WTC11 (cell line): Measurements from ENCODE around the gene HSPA4. TPM values are rescaled to one million over a fixed set of nuclear protein-coding genes. Genes with fewer than 3 reads are reported as not detected.

Experiments
- ATAC-seq: fragments of 200-7000 bp; cut with Tn5 transposase; 2 replicates; pipeline ENCODE4 v1.10.0; 2021; ENCODE audit warnings: mild to moderate bottlenecking, moderate library complexity
- CTCF ChIA-PET: fragments of 300-600 bp; sonication (Branson Sonifier 250); formaldehyde crosslinking; loops from one replicate; lab custom pipeline; 2021; ENCODE audit warnings: antibody characterized with exemption; lab: Charles Lee
- POLR2A ChIA-PET: fragments of 350-600 bp; sonication (Branson Sonifier 250); formaldehyde crosslinking; loops from one replicate; lab custom pipeline; 2021; ENCODE audit warnings: antibody characterized with exemption; lab: Charles Lee
- DNase-seq: peaks from one replicate; pipeline ENCODE4 v3.0.0; 2021; ENCODE audit warnings: low spot score
- H3K27ac Mint-ChIP-seq: 2 replicates; pipeline ENCODE4 v1.8.0; 2021; ENCODE audit warnings: mixed read lengths
- H3K27me3 Mint-ChIP-seq: 2 replicates; pipeline ENCODE4 v1.8.0; 2021; ENCODE audit warnings: low read depth, mild to moderate bottlenecking, moderate library complexity, mixed read lengths
- H3K36me3 Mint-ChIP-seq: 2 replicates; pipeline ENCODE4 v1.8.0; 2021; ENCODE audit warnings: mixed read lengths
- H3K4me1 Mint-ChIP-seq: 2 replicates; pipeline ENCODE4 v1.8.0; 2022; ENCODE audit warnings: mixed read lengths
- H3K4me3 Mint-ChIP-seq: 2 replicates; pipeline ENCODE4 v1.8.0; 2021; ENCODE audit warnings: mild to moderate bottlenecking, moderate library complexity, mixed read lengths
- H3K9me3 Mint-ChIP-seq: 2 replicates; pipeline ENCODE4 v1.8.0; 2021; ENCODE audit warnings: mixed read lengths
- CREB1 ChIP-seq: sonication (generic); formaldehyde crosslinking; IDR thresholded peaks from 2 replicates; pipeline ENCODE4 v1.8.0; 2023; ENCODE audit warnings: mild to moderate bottlenecking, missing genetic modification reagents
- ETV6 ChIP-seq: sonication (generic); formaldehyde crosslinking; IDR thresholded peaks from 2 replicates; pipeline ENCODE4 v1.8.1; 2022; ENCODE audit warnings: mild to moderate bottlenecking, missing genetic modification reagents
- FOXP4 ChIP-seq: sonication (generic); formaldehyde crosslinking; IDR thresholded peaks from 2 replicates; pipeline ENCODE4 v1.8.0; 2022; ENCODE audit warnings: mild to moderate bottlenecking, missing genetic modification reagents
- GABPB1 ChIP-seq: sonication (generic); formaldehyde crosslinking; IDR thresholded peaks from 2 replicates; pipeline ENCODE4 v1.8.1; 2023; ENCODE audit warnings: mild to moderate bottlenecking, missing genetic modification reagents
- IRF2 ChIP-seq: sonication (generic); formaldehyde crosslinking; IDR thresholded peaks from 2 replicates; pipeline ENCODE4 v1.8.0; 2022; ENCODE audit warnings: low read depth, missing genetic modification reagents, borderline replicate concordance
- JAZF1 ChIP-seq: fragments of 250-450 bp; sonication (Bioruptor Pico); IDR thresholded peaks from 2 replicates; pipeline ENCODE4 v1.9.0; 2021; ENCODE audit warnings: moderate library complexity, mild to moderate bottlenecking, inconsistent platforms
- JUN ChIP-seq: sonication (generic); formaldehyde crosslinking; IDR thresholded peaks from 2 replicates; pipeline ENCODE4 v1.8.0; 2023; ENCODE audit warnings: mild to moderate bottlenecking, missing genetic modification reagents
- MLX ChIP-seq: sonication (generic); formaldehyde crosslinking; IDR thresholded peaks from 2 replicates; pipeline ENCODE4 v1.8.1; 2023; ENCODE audit warnings: mild to moderate bottlenecking, missing genetic modification reagents, moderate library complexity
- MYBL2 ChIP-seq: sonication (generic); formaldehyde crosslinking; IDR thresholded peaks from 2 replicates; pipeline ENCODE4 v1.8.1; 2023; ENCODE audit warnings: mild to moderate bottlenecking, moderate library complexity, missing genetic modification reagents
- NFYB ChIP-seq: sonication (generic); formaldehyde crosslinking; conservative IDR thresholded peaks from 2 replicates; pipeline ENCODE4 v1.8.0; 2022; ENCODE audit warnings: low read depth, missing genetic modification reagents
- PRRX2 ChIP-seq: fragments of 250-450 bp; sonication (Bioruptor Pico); IDR thresholded peaks from 2 replicates; pipeline ENCODE4 v1.8.0; 2021; ENCODE audit warnings: mild to moderate bottlenecking
- RELA ChIP-seq: sonication (generic); formaldehyde crosslinking; IDR thresholded peaks from 2 replicates; pipeline ENCODE4 v1.8.1; 2022; ENCODE audit warnings: missing genetic modification reagents, mild to moderate bottlenecking, borderline replicate concordance
- SOX15 ChIP-seq: fragments of 250-450 bp; sonication (Bioruptor Pico); IDR thresholded peaks from 2 replicates; pipeline ENCODE4 v1.9.0; 2021; ENCODE audit warnings: mild to moderate bottlenecking
- TCF7 ChIP-seq: sonication (generic); formaldehyde crosslinking; IDR thresholded peaks from 2 replicates; pipeline ENCODE4 v1.8.0; 2022; ENCODE audit warnings: mild to moderate bottlenecking, low read depth, missing genetic modification reagents, moderate library complexity
- ZNF219 ChIP-seq: sonication (generic); formaldehyde crosslinking; IDR thresholded peaks from 2 replicates; pipeline ENCODE4 v1.8.0; 2023; ENCODE audit warnings: missing genetic modification reagents, mild to moderate bottlenecking, borderline replicate concordance
- ZNF317 ChIP-seq: sonication (generic); formaldehyde crosslinking; IDR thresholded peaks from 2 replicates; pipeline ENCODE4 v1.8.1; 2023; ENCODE audit warnings: low read depth, mild to moderate bottlenecking, moderate library complexity, missing genetic modification reagents, borderline replicate concordance
- ZNF396 ChIP-seq: fragments of 250-450 bp; sonication (Bioruptor Pico); IDR thresholded peaks from 2 replicates; pipeline ENCODE4 v1.8.0; 2021; ENCODE audit warnings: mild to moderate bottlenecking, moderate library complexity, borderline replicate concordance
- ZNF416 ChIP-seq: fragments of 250-450 bp; sonication (Bioruptor Pico); IDR thresholded peaks from 2 replicates; pipeline ENCODE4 v1.9.0; 2021; ENCODE audit warnings: mild to moderate bottlenecking, inconsistent platforms
- total RNA-seq: library from RNA; stranded (reverse); gene quantifications from 3 replicates; pipeline ENCODE4 v1.2.3, GENCODE V29; 2021
- TF ChIP-seq, protein P1 (sequence below): sonication (generic); formaldehyde crosslinking; IDR thresholded peaks from 2 replicates; pipeline ENCODE4 v1.8.0; 2022; ENCODE audit warnings: mild to moderate bottlenecking, missing genetic modification reagents
- TF ChIP-seq, protein P2 (sequence below): sonication (generic); formaldehyde crosslinking; IDR thresholded peaks from 2 replicates; pipeline ENCODE4 v1.8.0; 2023; ENCODE audit warnings: missing genetic modification reagents, mild to moderate bottlenecking, borderline replicate concordance
- TF ChIP-seq, protein P3 (sequence below): sonication (generic); formaldehyde crosslinking; IDR thresholded peaks from 2 replicates; pipeline ENCODE4 v1.8.1; 2023; ENCODE audit warnings: mild to moderate bottlenecking, missing genetic modification reagents
- TF ChIP-seq, protein P4 (sequence below): sonication (generic); formaldehyde crosslinking; IDR thresholded peaks from 2 replicates; pipeline ENCODE4 v1.8.0; 2022; ENCODE audit warnings: mild to moderate bottlenecking, missing genetic modification reagents

HSPA4 gene
- total RNA-seq, 1 experiment from 2014 or later: 363 TPM

DNA sequence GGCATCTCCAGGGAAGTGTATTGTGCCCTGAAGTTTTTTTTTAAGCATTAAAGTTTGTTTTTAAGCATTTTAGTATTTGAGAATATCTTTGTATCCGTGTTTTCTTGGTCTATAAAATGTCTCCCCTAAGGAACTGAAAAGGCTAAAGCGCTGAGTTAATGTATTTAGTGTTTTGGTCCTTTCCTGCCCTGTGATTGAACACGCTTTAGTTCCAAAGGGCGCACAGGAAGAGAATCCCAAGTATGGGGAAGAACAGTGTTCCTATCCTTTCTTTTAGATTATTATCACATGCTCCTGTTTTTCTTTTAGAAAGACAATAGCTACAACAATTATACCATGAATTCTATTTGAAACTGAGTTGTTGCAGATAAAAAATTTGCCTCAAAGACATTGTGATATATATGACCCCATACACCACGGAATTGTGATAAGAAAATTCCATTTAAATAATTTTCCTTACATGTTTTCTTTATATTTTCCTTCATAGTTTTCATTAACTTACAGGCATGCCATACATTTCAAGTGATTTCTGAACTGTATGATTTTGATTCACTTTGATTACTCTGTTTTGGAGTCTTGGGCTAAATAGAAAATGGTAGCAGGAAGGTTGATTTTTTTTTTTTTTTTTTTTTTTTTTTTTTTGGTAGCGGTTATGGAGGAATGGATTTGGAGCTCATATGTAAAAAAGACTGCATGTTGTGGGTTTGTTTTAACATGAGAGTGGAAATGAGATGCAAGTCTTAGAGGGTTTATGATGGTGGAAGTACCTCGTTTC, 3.1 kb downstream of the HSPA4 start:
- POLR2A ChIA-PET: no interaction called here
- CTCF ChIA-PET: interaction anchor here (0.6 kb wide), 1 partner anchor 1000 kb away, joined by 4 read pairs; no protein-coding TSS in a partner anchor
- Mint-ChIP-seq H3K27me3 (no peaks in the 10 kb centered on the region), H3K9me3 (no peaks in the 10 kb centered on the region), H3K36me3 (peaks cover 9% of the 10 kb centered on the region), H3K4me3 (peak overlapping the region; percentile 52), H3K27ac (peak overlapping the region; percentile 73), H3K4me1 (peaks cover 44% of the 10 kb centered on the region)
- no peak for TF ChIP-seq MLX
- TF ChIP-seq FOXP4 (CRISPR knock-in tag): no peak
- no peak for TF ChIP-seq SOX15 (CRISPR knock-in tag)
- no peak for DNase-seq
- no peak for ATAC-seq

GRCh38 chr5:133056891-133057290, 5.1 kb downstream of the HSPA4 start:
- no peak overlapping the region for H3K4me3 Mint-ChIP-seq
- TF ChIP-seq NFYB (no peak), ZNF396 (CRISPR knock-in tag) (no peak), RELA (CRISPR knock-in tag) (no peak), PRRX2 (CRISPR knock-in tag) (no peak), ZNF317 (no peak), JUN (CRISPR knock-in tag) (no peak)
- TF ChIP-seq, protein P1, sequence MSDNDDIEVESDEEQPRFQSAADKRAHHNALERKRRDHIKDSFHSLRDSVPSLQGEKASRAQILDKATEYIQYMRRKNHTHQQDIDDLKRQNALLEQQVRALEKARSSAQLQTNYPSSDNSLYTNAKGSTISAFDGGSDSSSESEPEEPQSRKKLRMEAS (CRISPR knock-in tag): no peak
- TF ChIP-seq, protein P2, sequence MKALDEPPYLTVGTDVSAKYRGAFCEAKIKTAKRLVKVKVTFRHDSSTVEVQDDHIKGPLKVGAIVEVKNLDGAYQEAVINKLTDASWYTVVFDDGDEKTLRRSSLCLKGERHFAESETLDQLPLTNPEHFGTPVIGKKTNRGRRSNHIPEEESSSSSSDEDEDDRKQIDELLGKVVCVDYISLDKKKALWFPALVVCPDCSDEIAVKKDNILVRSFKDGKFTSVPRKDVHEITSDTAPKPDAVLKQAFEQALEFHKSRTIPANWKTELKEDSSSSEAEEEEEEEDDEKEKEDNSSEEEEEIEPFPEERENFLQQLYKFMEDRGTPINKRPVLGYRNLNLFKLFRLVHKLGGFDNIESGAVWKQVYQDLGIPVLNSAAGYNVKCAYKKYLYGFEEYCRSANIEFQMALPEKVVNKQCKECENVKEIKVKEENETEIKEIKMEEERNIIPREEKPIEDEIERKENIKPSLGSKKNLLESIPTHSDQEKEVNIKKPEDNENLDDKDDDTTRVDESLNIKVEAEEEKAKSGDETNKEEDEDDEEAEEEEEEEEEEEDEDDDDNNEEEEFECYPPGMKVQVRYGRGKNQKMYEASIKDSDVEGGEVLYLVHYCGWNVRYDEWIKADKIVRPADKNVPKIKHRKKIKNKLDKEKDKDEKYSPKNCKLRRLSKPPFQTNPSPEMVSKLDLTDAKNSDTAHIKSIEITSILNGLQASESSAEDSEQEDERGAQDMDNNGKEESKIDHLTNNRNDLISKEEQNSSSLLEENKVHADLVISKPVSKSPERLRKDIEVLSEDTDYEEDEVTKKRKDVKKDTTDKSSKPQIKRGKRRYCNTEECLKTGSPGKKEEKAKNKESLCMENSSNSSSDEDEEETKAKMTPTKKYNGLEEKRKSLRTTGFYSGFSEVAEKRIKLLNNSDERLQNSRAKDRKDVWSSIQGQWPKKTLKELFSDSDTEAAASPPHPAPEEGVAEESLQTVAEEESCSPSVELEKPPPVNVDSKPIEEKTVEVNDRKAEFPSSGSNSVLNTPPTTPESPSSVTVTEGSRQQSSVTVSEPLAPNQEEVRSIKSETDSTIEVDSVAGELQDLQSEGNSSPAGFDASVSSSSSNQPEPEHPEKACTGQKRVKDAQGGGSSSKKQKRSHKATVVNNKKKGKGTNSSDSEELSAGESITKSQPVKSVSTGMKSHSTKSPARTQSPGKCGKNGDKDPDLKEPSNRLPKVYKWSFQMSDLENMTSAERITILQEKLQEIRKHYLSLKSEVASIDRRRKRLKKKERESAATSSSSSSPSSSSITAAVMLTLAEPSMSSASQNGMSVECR (CRISPR knock-in tag): no peak
- TF ChIP-seq, protein P3, sequence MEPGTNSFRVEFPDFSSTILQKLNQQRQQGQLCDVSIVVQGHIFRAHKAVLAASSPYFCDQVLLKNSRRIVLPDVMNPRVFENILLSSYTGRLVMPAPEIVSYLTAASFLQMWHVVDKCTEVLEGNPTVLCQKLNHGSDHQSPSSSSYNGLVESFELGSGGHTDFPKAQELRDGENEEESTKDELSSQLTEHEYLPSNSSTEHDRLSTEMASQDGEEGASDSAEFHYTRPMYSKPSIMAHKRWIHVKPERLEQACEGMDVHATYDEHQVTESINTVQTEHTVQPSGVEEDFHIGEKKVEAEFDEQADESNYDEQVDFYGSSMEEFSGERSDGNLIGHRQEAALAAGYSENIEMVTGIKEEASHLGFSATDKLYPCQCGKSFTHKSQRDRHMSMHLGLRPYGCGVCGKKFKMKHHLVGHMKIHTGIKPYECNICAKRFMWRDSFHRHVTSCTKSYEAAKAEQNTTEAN (CRISPR knock-in tag): no peak
- TF ChIP-seq, all 79 proteins: peak for 0
- ChIA-PET CTCF (interaction anchor here (0.5 kb wide), 1 partner anchor 23 kb away, joined by 3 read pairs; no protein-coding TSS in a partner anchor), POLR2A (no interaction called here)
- Mint-ChIP-seq H3K9me3 (no peaks in the 10 kb centered on the region), H3K27ac (peak overlapping the region; percentile 45; the same call in 1 of the 2 replicates), H3K27me3 (no peaks in the 10 kb centered on the region), H3K4me1 (peaks cover 46% of the 10 kb centered on the region), H3K36me3 (peaks cover 11% of the 10 kb centered on the region)
- no peak for ATAC-seq
- DNase-seq: no peak

- H3K4me1 Mint-ChIP-seq: peaks cover 50% of the 10 kb centered on the region
- no peak overlapping the region for H3K4me3 Mint-ChIP-seq
- H3K27ac Mint-ChIP-seq: peak overlapping the region; percentile 24; the same call in 1 of the 2 replicates
- DNase-seq (no peak), ATAC-seq (no peak)
- H3K9me3 Mint-ChIP-seq: no peaks in the 10 kb centered on the region
- no peaks in the 10 kb centered on the region for H3K27me3 Mint-ChIP-seq
- ChIA-PET POLR2A (no interaction called here), CTCF (no interaction called here)
- peaks cover 8% of the 10 kb centered on the region for H3K36me3 Mint-ChIP-seq
- TF ChIP-seq SOX15 (CRISPR knock-in tag): no peak
- no peak for TF ChIP-seq IRF2 (CRISPR knock-in tag)
- no peak for TF ChIP-seq ZNF416 (CRISPR knock-in tag)
- TF ChIP-seq CREB1 (CRISPR knock-in tag): no peak
- TF ChIP-seq MYBL2 (CRISPR knock-in tag): no peak
- TF ChIP-seq NFYB: no peak
- TF ChIP-seq ETV6 (CRISPR knock-in tag): no peak
- no peak for TF ChIP-seq GABPB1
- no peak for TF ChIP-seq JUN (CRISPR knock-in tag)
- TF ChIP-seq TCF7 (CRISPR knock-in tag): no peak
- TF ChIP-seq, protein P4, sequence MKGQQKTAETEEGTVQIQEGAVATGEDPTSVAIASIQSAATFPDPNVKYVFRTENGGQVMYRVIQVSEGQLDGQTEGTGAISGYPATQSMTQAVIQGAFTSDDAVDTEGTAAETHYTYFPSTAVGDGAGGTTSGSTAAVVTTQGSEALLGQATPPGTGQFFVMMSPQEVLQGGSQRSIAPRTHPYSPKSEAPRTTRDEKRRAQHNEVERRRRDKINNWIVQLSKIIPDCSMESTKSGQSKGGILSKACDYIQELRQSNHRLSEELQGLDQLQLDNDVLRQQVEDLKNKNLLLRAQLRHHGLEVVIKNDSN: no peak
- no peak for TF ChIP-seq ZNF219
- TF ChIP-seq JAZF1 (CRISPR knock-in tag): no peak
These were observed 7.8 kb downstream of the HSPA4 start for GRCh38 chr5:133059621-133060020.
